Neuronal stem cell (in vitro differentiated cells): ENCODE measurements around the gene SPATA31C1.
A peak's percentile ranks its signal among the peaks of the same experiment; 100 is the strongest.

Experiments used
- DNase-seq: peaks from one replicate; pipeline ENCODE4 v3.0.0-alpha.2; 2013; ENCODE audit warnings: low spot score
- H2AFZ ChIP-seq: one replicate; pipeline ENCODE4 v1.6.1; 2013; ENCODE audit warnings: mild to moderate bottlenecking, low read length, inconsistent platforms
- H2AK5ac ChIP-seq: 2 replicates; pipeline ENCODE4 v1.6.1; 2013; ENCODE audit warnings: low read depth, mild to moderate bottlenecking, inconsistent platforms, low read length, moderate library complexity, mixed read lengths
- H2BK120ac ChIP-seq: 2 replicates; pipeline ENCODE4 v1.6.1; 2013; ENCODE audit warnings: low read depth, mild to moderate bottlenecking, inconsistent platforms, low read length, moderate library complexity, mixed read lengths
- H2BK12ac ChIP-seq: one replicate; pipeline ENCODE4 v1.6.1; 2013; ENCODE audit warnings: low read length, inconsistent platforms
- H2BK15ac ChIP-seq: 2 replicates; pipeline ENCODE4 v1.6.1; 2013; ENCODE audit warnings: mild to moderate bottlenecking, low read length, inconsistent platforms, mixed read lengths
- H2BK5ac ChIP-seq: one replicate; pipeline ENCODE4 v1.6.1; 2013; ENCODE audit warnings: inconsistent platforms, mild to moderate bottlenecking, low read length, moderate library complexity
- H3K14ac ChIP-seq: one replicate; pipeline ENCODE4 v1.6.1; 2013; ENCODE audit warnings: low read length, inconsistent platforms
- H3K18ac ChIP-seq: 2 replicates; pipeline ENCODE4 v1.6.1; 2013; ENCODE audit warnings: low read length, inconsistent platforms
- H3K23ac ChIP-seq: 2 replicates; pipeline ENCODE4 v1.6.1; 2013; ENCODE audit warnings: low read depth, mild to moderate bottlenecking, mixed read lengths, low read length, inconsistent platforms; ENCODE audit not compliant: poor library complexity
- H3K27ac ChIP-seq: replicated peaks from 3 replicates; pipeline ENCODE4 v1.5.1; 2013; ENCODE audit warnings: low read length, inconsistent platforms
- H3K27me3 ChIP-seq, 3 experiments: 2 replicates each; pipeline ENCODE4 v1.6.1; 2013; ENCODE audit warnings: low read length in 3 of 3, mild to moderate bottlenecking in 2 of 3, inconsistent platforms in 1 of 3, low read depth in 1 of 3, mixed read lengths in 1 of 3, moderate library complexity in 1 of 3; ENCODE audit not compliant: control insufficient read depth in 3 of 3, insufficient read depth in 3 of 3
- H3K36me3 ChIP-seq, 2 donors: replicated peaks in 1 of 2; 2 replicates each; pipeline ENCODE4 v1.6.1; 2013; ENCODE audit warnings: low read length in 2 of 2; ENCODE audit not compliant: control insufficient read depth in 2 of 2, insufficient read depth in 2 of 2
- H3K4ac ChIP-seq: 2 replicates; pipeline ENCODE4 v1.6.1; 2013; ENCODE audit warnings: inconsistent platforms, mild to moderate bottlenecking, low read length, moderate library complexity
- H3K4me1 ChIP-seq, 2 donors: 1 replicate in 1 of 2; 2 replicates in 1 of 2; pipeline ENCODE4 v1.6.1; 2013; ENCODE audit warnings: low read length in 2 of 2, low read depth in 1 of 2; ENCODE audit not compliant: control insufficient read depth in 2 of 2, insufficient read depth in 1 of 2
- H3K4me2 ChIP-seq: one replicate; pipeline ENCODE4 v1.6.1; 2013; ENCODE audit warnings: mild to moderate bottlenecking, low read length, inconsistent platforms; ENCODE audit not compliant: insufficient read depth, poor library complexity, severe bottlenecking
- H3K4me3 ChIP-seq, 2 donors: 2 replicates each; pipeline ENCODE4 v1.5.1; 2013; ENCODE audit warnings: low read length in 2 of 2, mild to moderate bottlenecking in 2 of 2, inconsistent platforms in 1 of 2, moderate library complexity in 1 of 2
- H3K79me1 ChIP-seq: one replicate; pipeline ENCODE4 v1.6.1; 2013; ENCODE audit warnings: low read depth, mild to moderate bottlenecking, inconsistent platforms, low read length, moderate library complexity
- H3K9ac ChIP-seq: one replicate; pipeline ENCODE4 v1.6.1; 2013; ENCODE audit warnings: mild to moderate bottlenecking, low read depth, low read length, inconsistent platforms; ENCODE audit not compliant: poor library complexity
- H3K9me3 ChIP-seq, 2 donors: replicated peaks in 1 of 2; 2 replicates each; pipeline versions ENCODE3 to v1.6.1; 2013; ENCODE audit warnings: low read length in 2 of 2, mild to moderate bottlenecking in 2 of 2, inconsistent platforms in 1 of 2, low read depth in 1 of 2, mixed read lengths in 1 of 2, moderate library complexity in 1 of 2; ENCODE audit not compliant: control insufficient read depth in 2 of 2, insufficient read depth in 1 of 2
- H4K8ac ChIP-seq: one replicate; pipeline ENCODE4 v1.6.1; 2013; ENCODE audit warnings: low read depth, mild to moderate bottlenecking, inconsistent platforms, low read length, moderate library complexity
- H4K91ac ChIP-seq: one replicate; pipeline ENCODE4 v1.6.1; 2013; ENCODE audit warnings: low read length, low read depth, mild to moderate bottlenecking, inconsistent platforms; ENCODE audit not compliant: poor library complexity
- WGBS, 2 donors: extraction: QIAGEN DNeasy Blood & Tissue Kit; methylation state at CpG; one replicate each; pipeline ENCODE4 v1.1.7; 2013; ENCODE audit warnings: missing lambda C conversion rate in 2 of 2, mixed read lengths in 1 of 2; ENCODE audit not compliant: insufficient read length in 2 of 2, insufficient replicate concordance in 1 of 2; ENCODE audit errors: extremely low coverage in 2 of 2; 5-methylcytosine and 5-hydroxymethylcytosine counted together

The SPATA31C1 gene

GRCh38 chr9:87883990-87884389 lies 33.8 kb upstream of the SPATA31C1 start:
- no peaks in the 10 kb centered on the region for H3K79me1 ChIP-seq

GRCh38 chr9:87884578-87885459 lies 32.9 kb upstream of the SPATA31C1 start:
- peak overlapping the region; percentile 11 for H3K14ac ChIP-seq
- H3K18ac ChIP-seq = peak overlapping the region; percentile 79
- peak overlapping the region; percentile 51 for H3K23ac ChIP-seq
- no peak overlapping the region for H2AFZ ChIP-seq
- H2BK12ac ChIP-seq = no peak overlapping the region
- no peak overlapping the region for H4K91ac ChIP-seq
- WGBS, 2 donors = no CpG with 5 or more reads among the region's 17 CpGs
- peak overlapping the region in 1 of 2 donors; percentile 12 for H3K4me3 ChIP-seq
- H3K9ac ChIP-seq = no peak overlapping the region
- peaks cover 0 to 5% of the 10 kb centered on the region in 2 donors for H3K4me1 ChIP-seq
- no peak overlapping the region for H3K27ac ChIP-seq
- no peak overlapping the region for H2BK5ac ChIP-seq
- no peaks in the 10 kb centered on the region for H3K36me3 ChIP-seq
- no peak overlapping the region for H3K4ac ChIP-seq
- H2AK5ac ChIP-seq = peak overlapping the region; percentile 1
- H3K27me3 ChIP-seq = no peaks in the 10 kb centered on the region
- H3K79me1 ChIP-seq = no peaks in the 10 kb centered on the region
- H3K9me3 ChIP-seq = no peaks in the 10 kb centered on the region
- no peak overlapping the region for H2BK120ac ChIP-seq
- H4K8ac ChIP-seq = no peak overlapping the region
- H2BK15ac ChIP-seq = peak overlapping the region; percentile 34
- no peak for DNase-seq
- H3K4me2 ChIP-seq = no peak overlapping the region

More at GRCh38 chr9:87883990-87884389, 33.8 kb upstream of the SPATA31C1 start:
- Histone ChIP-seq H3K14ac (no peak overlapping the region), H3K18ac (no peak overlapping the region), H2BK12ac (no peak overlapping the region), H3K9me3 (no peaks in the 10 kb centered on the region), H3K9ac (no peak overlapping the region), H2BK5ac (no peak overlapping the region), H3K4me1 (peaks cover 0 to 5% of the 10 kb centered on the region in 2 donors), H3K36me3 (no peaks in the 10 kb centered on the region), H3K4ac (no peak overlapping the region), H2AFZ (no peak overlapping the region), H3K23ac (no peak overlapping the region), H3K27me3 (no peaks in the 10 kb centered on the region), H2BK15ac (peak overlapping the region; percentile 41), H4K8ac (no peak overlapping the region), H2AK5ac (no peak overlapping the region), H3K4me2 (no peak overlapping the region), H3K27ac (no peak overlapping the region), H2BK120ac (no peak overlapping the region), H4K91ac (no peak overlapping the region), H3K4me3 (no peak overlapping the region)
- WGBS, 2 donors = no CpG with 5 or more reads among the region's 8 CpGs
- no peak for DNase-seq

- Histone ChIP-seq H2BK5ac (no peak overlapping the region), H3K36me3 (no peaks in the 10 kb centered on the region), H3K14ac (no peak overlapping the region), H3K9me3 (no peaks in the 10 kb centered on the region), H3K79me1 (no peaks in the 10 kb centered on the region), H3K4ac (no peak overlapping the region), H2AK5ac (no peak overlapping the region), H2BK12ac (no peak overlapping the region), H2BK15ac (no peak overlapping the region), H4K91ac (no peak overlapping the region), H3K23ac (no peak overlapping the region), H3K4me1 (peaks cover 0 to 5% of the 10 kb centered on the region in 2 donors), H3K27me3 (no peaks in the 10 kb centered on the region), H4K8ac (no peak overlapping the region), H2AFZ (no peak overlapping the region), H3K27ac (no peak overlapping the region), H3K18ac (no peak overlapping the region), H3K4me3 (no peak overlapping the region), H3K4me2 (no peak overlapping the region), H3K9ac (no peak overlapping the region), H2BK120ac (no peak overlapping the region)
- no peak for DNase-seq
- WGBS, 2 donors = no CpG with 5 or more reads among the region's 13 CpGs
Observed at GRCh38 chr9:87885484-87886189, 32.1 kb upstream of the SPATA31C1 start.
